Smooth muscle cell (in vitro differentiated cells): ENCODE results near the gene BARHL1. TPM values are rescaled to one million over a fixed set of nuclear protein-coding genes. Genes with fewer than 3 reads are reported as not detected.

Experiments used
- DNase-seq: peaks from one replicate; lab custom pipeline; 2025; ENCODE audit not compliant: unreplicated experiment; lab: John Stamatoyannopoulos, UW
- H2AFZ ChIP-seq: fragments of 200-600 bp; sonication (generic); 2 replicates; pipeline ENCODE4 v1.6.0; 2016; ENCODE audit warnings: antibody characterized with exemption, low read depth, mild to moderate bottlenecking
- H3F3A ChIP-seq: fragments of 200-600 bp; sonication (generic); 2 replicates; pipeline ENCODE4 v1.6.0; 2017; ENCODE audit warnings: antibody characterized with exemption, low read depth
- H3K27ac ChIP-seq: fragments of 200-600 bp; sonication (generic); 2 replicates; pipeline ENCODE4 v1.5.1; 2016; ENCODE audit warnings: low read depth, mild to moderate bottlenecking
- H3K27me3 ChIP-seq: fragments of 200-600 bp; sonication (generic); 2 replicates; pipeline ENCODE4 v1.6.1; 2016; ENCODE audit warnings: low read depth, mild to moderate bottlenecking
- H3K36me3 ChIP-seq: fragments of 200-600 bp; sonication (generic); 2 replicates; pipeline ENCODE4 v1.5.1; 2016; ENCODE audit warnings: low read depth
- H3K4me1 ChIP-seq: fragments of 200-600 bp; sonication (generic); 2 replicates; pipeline ENCODE4 v1.5.1; 2016; ENCODE audit warnings: low read depth
- H3K4me2 ChIP-seq: fragments of 200-600 bp; sonication (generic); 2 replicates; pipeline ENCODE4 v1.6.0; 2016; ENCODE audit warnings: mild to moderate bottlenecking
- H3K4me3 ChIP-seq: fragments of 200-600 bp; sonication (generic); 2 replicates; pipeline ENCODE4 v1.5.1; 2016; ENCODE audit warnings: mild to moderate bottlenecking
- H3K79me2 ChIP-seq: fragments of 200-600 bp; sonication (generic); 2 replicates; pipeline ENCODE4 v1.6.0; 2016; ENCODE audit warnings: low read depth, mild to moderate bottlenecking
- H3K9ac ChIP-seq: fragments of 200-600 bp; sonication (generic); 2 replicates; pipeline ENCODE4 v1.6.0; 2016; ENCODE audit warnings: low read depth
- H3K9me3 ChIP-seq: fragments of 200-600 bp; sonication (generic); replicated peaks from 2 replicates; pipeline ENCODE4 v1.5.1; 2016; ENCODE audit warnings: low read depth
- H4K20me1 ChIP-seq: fragments of 200-600 bp; sonication (generic); 2 replicates; pipeline ENCODE4 v1.6.0; 2016; ENCODE audit warnings: low read depth
- WGBS: methylation state at CpG from one replicate; pipeline ENCODE4 v1.1.7; 2016; ENCODE audit warnings: low lambda C conversion rate; 5-methylcytosine and 5-hydroxymethylcytosine counted together
- polyA plus RNA-seq: library from polyadenylated mRNA; unstranded; fragments of >200 nt; fragmentation: Nextera tagmentation; extraction: Ambion mirVana; gene quantifications from 2 replicates; pipeline ENCODE4 v1.2.1, GENCODE V29; 2016
- total RNA-seq: library from RNA; depleted of rRNA; stranded (reverse); fragments of >200 nt; gene quantifications from 2 replicates; pipeline ENCODE4 v1.2.3, GENCODE V29; 2014
- TF ChIP-seq, protein P1 (sequence below): fragments of 200-600 bp; sonication (generic); IDR thresholded peaks from 2 replicates; pipeline ENCODE4 v1.5.1; 2017; ENCODE audit warnings: borderline replicate concordance, mild to moderate bottlenecking, antibody characterized with exemption; ENCODE audit not compliant: insufficient read depth, poor library complexity, severe bottlenecking

The BARHL1 gene
- total and polyA plus RNA-seq, 2 experiments from 2014 or later = 0.24 TPM; not detected in 1

DNA sequence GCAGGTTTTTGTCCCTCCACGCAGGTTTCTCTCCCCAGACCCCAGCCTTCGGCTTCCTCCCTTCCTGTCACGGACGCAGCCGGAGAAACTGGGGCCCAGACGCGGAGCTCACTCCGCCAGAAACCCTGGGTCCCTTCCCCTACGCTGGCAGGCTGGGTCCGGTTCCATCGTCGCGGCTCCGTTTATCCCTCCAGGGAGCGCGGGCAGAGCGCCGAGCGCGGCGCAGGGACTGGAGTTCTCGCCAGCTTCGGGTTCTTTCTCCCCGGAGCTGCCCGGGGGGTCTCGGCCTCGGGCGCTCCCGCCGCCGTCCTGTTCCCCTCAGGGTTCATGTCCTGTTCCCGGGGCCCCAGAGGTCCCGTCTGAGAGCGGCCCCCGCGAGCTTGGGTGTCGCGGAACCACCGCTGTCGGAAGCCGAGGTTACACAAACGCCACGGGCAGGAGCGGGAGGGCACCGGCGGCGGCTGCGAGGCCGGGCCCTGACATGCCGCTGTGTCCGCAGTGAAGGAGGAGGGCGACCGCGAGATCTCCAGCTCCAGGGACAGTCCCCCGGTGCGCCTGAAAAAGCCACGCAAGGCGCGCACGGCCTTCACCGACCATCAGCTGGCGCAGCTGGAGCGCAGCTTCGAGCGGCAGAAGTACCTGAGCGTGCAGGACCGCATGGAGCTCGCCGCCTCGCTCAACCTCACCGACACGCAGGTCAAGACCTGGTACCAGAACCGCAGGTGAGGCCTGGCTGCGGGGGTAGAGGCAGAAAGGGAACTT, 4.6 kb downstream of the BARHL1 start:
- no peak overlapping the region for H3K4me3 ChIP-seq
- H3K27me3 ChIP-seq = peaks cover 100% of the 10 kb centered on the region
- H3F3A ChIP-seq = no peaks in the 10 kb centered on the region
- TF ChIP-seq, protein P1, sequence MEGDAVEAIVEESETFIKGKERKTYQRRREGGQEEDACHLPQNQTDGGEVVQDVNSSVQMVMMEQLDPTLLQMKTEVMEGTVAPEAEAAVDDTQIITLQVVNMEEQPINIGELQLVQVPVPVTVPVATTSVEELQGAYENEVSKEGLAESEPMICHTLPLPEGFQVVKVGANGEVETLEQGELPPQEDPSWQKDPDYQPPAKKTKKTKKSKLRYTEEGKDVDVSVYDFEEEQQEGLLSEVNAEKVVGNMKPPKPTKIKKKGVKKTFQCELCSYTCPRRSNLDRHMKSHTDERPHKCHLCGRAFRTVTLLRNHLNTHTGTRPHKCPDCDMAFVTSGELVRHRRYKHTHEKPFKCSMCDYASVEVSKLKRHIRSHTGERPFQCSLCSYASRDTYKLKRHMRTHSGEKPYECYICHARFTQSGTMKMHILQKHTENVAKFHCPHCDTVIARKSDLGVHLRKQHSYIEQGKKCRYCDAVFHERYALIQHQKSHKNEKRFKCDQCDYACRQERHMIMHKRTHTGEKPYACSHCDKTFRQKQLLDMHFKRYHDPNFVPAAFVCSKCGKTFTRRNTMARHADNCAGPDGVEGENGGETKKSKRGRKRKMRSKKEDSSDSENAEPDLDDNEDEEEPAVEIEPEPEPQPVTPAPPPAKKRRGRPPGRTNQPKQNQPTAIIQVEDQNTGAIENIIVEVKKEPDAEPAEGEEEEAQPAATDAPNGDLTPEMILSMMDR = no peak
- peaks cover 35% of the 10 kb centered on the region for H3K4me1 ChIP-seq
- H3K9me3 ChIP-seq = no peaks in the 10 kb centered on the region
- 6% methylated on average over 72 of the region's 74 CpGs for WGBS
- H3K9ac ChIP-seq = no peak overlapping the region
- no peak overlapping the region for H2AFZ ChIP-seq
- DNase-seq = no peak
- peaks cover 40% of the 10 kb centered on the region for H4K20me1 ChIP-seq
- H3K79me2 ChIP-seq = no peaks in the 10 kb centered on the region
- H3K27ac ChIP-seq = no peak overlapping the region
- H3K4me2 ChIP-seq = peak overlapping the region; percentile 69
- no peaks in the 10 kb centered on the region for H3K36me3 ChIP-seq

DNA sequence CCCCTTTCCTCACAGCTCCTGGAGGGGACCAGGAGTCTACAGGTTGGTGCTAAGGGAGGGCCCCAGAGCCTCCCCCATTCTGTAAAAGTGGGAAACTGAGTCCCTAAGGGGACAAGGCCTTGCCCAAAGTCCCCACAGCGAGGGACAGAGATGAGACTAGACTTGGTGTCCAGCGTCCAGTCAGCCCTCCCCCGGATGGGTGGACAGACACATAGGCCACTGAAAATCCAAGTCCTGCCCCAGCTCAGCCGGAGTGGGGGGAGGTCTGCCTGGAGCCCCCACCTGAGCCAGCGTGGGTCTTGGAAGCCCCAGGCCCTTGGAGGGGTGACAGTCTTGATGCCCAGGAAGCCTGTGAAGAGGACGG, 5.2 kb downstream of the BARHL1 start:
- H4K20me1 ChIP-seq = peaks cover 46% of the 10 kb centered on the region
- H3K27ac ChIP-seq = no peak overlapping the region

DNA sequence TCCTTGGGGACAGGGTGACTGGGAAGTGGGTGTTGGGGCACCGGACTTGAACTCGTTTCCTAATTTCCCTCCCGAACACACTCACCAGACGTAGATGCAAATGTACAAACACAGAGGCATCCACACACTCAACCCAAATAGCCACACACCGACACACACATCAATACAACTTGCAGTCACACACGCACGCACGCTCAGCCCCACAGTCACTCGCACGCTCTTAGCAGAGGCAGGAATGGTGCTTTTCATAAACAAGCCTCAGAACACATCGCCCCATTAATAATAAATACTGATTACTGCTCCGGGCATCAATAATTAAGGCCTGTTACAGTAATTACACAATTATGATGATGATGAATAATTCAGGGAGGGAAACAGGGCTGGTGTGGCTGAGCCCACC, 5.7 kb downstream of the BARHL1 start:
- no peaks in the 10 kb centered on the region for H3K9me3 ChIP-seq
- H3K79me2 ChIP-seq = no peaks in the 10 kb centered on the region
- no peak overlapping the region for H3K27ac ChIP-seq
- H3K4me3 ChIP-seq = no peak overlapping the region
- peaks cover 46% of the 10 kb centered on the region for H3K4me1 ChIP-seq
- H3K4me2 ChIP-seq = no peak overlapping the region
- H3K9ac ChIP-seq = no peak overlapping the region
- no peak for DNase-seq
- TF ChIP-seq, protein P1 = no peak
- H3F3A ChIP-seq = no peaks in the 10 kb centered on the region
- peaks cover 51% of the 10 kb centered on the region for H4K20me1 ChIP-seq
- 69% methylated on average over 12 of the region's 12 CpGs for WGBS
- peaks cover 100% of the 10 kb centered on the region for H3K27me3 ChIP-seq
- H3K36me3 ChIP-seq = no peaks in the 10 kb centered on the region
- H2AFZ ChIP-seq = no peak overlapping the region

More for the DNA sequence above, 5.2 kb downstream of the BARHL1 start:
- H3K4me3 ChIP-seq = no peak overlapping the region
- no peaks in the 10 kb centered on the region for H3K9me3 ChIP-seq
- TF ChIP-seq, protein P1 = no peak
- 48% methylated on average over 6 of the region's 6 CpGs for whole genome bisulfite sequencing
- no peak overlapping the region for H3K4me2 ChIP-seq
- H3K79me2 ChIP-seq = no peaks in the 10 kb centered on the region
- H3F3A ChIP-seq = no peaks in the 10 kb centered on the region
- H3K9ac ChIP-seq = no peak overlapping the region
- H3K36me3 ChIP-seq = no peaks in the 10 kb centered on the region
- no peak for DNase-seq
- no peak overlapping the region for H2AFZ ChIP-seq
- H3K27me3 ChIP-seq = peaks cover 100% of the 10 kb centered on the region
- peaks cover 41% of the 10 kb centered on the region for H3K4me1 ChIP-seq
